ENCODE measurements around the gene MYLK. TPM values are rescaled to one million over a fixed set of nuclear protein-coding genes. Genes with fewer than 3 reads are reported as not detected.

Gene MYLK
- total RNA-seq, 1 donor from 2014 or later: 2.6 TPM

GRCh38 chr3:123791073-123791370 is 93.1 kb downstream of the MYLK start:
- FAIRE-seq: peak; percentile 43

DNA sequence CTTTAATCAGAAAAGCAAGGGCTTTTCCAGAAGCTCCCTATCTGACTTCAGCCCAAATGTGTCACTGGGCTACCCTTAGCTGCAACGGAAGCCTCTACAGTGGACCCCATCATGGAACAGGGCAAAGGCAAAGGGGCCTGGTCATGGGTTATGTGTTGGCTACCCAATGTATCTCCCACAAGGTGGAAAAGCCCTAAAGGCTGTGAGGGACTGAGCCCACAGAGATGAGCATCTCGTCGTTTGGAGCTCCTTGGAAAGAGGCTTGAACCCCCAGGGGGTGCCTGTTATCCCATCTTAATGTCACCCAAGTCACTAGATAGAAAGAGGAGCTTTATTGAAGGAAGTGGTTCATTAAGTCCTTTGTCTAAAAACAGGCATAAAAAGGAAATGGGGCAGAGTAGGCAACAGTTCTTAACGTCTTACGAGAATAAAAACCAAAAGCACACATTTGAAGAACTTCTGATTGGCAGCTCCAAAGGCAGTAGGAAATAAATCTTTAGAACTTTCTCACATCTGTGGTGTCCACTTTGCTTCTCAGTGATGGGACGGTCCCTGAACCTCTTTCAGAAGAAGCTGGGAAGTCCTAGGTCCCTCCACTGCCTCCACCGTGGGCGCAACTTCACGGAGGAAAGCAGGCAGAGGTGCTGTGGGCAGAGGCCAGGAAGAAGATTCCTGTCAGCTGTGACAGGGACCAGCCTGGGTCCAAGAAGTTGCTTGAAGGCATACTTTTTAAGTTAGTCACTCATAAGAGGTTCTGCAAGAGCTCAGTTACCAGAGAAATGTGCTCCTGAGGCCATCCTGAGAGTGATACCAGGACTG is 93.7 kb downstream of the MYLK start:
- peak; percentile 83 for FAIRE-seq

More at GRCh38 chr3:123791073-123791370, 93.1 kb downstream of the MYLK start:
- no peak for TF ChIP-seq CTCF (IDR thresholded peaks at IDR 0.05; ENCODE audit: insufficient read depth, low read length, severe bottlenecking)
- Histone ChIP-seq H3K27me3 (ENCODE audit: control insufficient read depth, insufficient read depth, low read length) (no peaks in the 10 kb centered on the region), H3K4me3 (ENCODE audit: low read depth, low read length) (no peak overlapping the region), H3K36me3 (ENCODE audit: control insufficient read depth, insufficient read depth, low read length) (no peaks in the 10 kb centered on the region)
- no peak for DNase-seq (ENCODE audit: low read depth)

GRCh38 chr3:123789760-123790159 is 94.4 kb downstream of the MYLK start:
- no peak for DNase-seq (ENCODE audit: low read depth)
- TF ChIP-seq CTCF (IDR thresholded peaks at IDR 0.05; ENCODE audit: insufficient read depth, low read length, severe bottlenecking): no peak
- Histone ChIP-seq H3K36me3 (ENCODE audit: control insufficient read depth, insufficient read depth, low read length) (no peaks in the 10 kb centered on the region), H3K27me3 (ENCODE audit: control insufficient read depth, insufficient read depth, low read length) (no peaks in the 10 kb centered on the region), H3K4me3 (ENCODE audit: low read depth, low read length) (no peak overlapping the region)
- peak; percentile 13 for FAIRE-seq

More for the DNA sequence above, 93.7 kb downstream of the MYLK start:
- no peak overlapping the region for H3K4me3 ChIP-seq (ENCODE audit: low read depth, low read length)
- no peaks in the 10 kb centered on the region for H3K27me3 ChIP-seq (ENCODE audit: control insufficient read depth, insufficient read depth, low read length)
- no peaks in the 10 kb centered on the region for H3K36me3 ChIP-seq (ENCODE audit: control insufficient read depth, insufficient read depth, low read length)
- TF ChIP-seq CTCF (IDR thresholded peaks at IDR 0.05; ENCODE audit: insufficient read depth, low read length, severe bottlenecking): no peak
- no peak for DNase-seq (ENCODE audit: low read depth)

GRCh38 chr3:123789160-123789559 is 95.0 kb downstream of the MYLK start:
- DNase-seq (ENCODE audit: low read depth): no peak
- no peak for TF ChIP-seq CTCF (IDR thresholded peaks at IDR 0.05; ENCODE audit: insufficient read depth, low read length, severe bottlenecking)
- Histone ChIP-seq H3K36me3 (ENCODE audit: control insufficient read depth, insufficient read depth, low read length) (no peaks in the 10 kb centered on the region), H3K4me3 (ENCODE audit: low read depth, low read length) (no peak overlapping the region), H3K27me3 (ENCODE audit: control insufficient read depth, insufficient read depth, low read length) (no peaks in the 10 kb centered on the region)
- FAIRE-seq: no peak

DNA sequence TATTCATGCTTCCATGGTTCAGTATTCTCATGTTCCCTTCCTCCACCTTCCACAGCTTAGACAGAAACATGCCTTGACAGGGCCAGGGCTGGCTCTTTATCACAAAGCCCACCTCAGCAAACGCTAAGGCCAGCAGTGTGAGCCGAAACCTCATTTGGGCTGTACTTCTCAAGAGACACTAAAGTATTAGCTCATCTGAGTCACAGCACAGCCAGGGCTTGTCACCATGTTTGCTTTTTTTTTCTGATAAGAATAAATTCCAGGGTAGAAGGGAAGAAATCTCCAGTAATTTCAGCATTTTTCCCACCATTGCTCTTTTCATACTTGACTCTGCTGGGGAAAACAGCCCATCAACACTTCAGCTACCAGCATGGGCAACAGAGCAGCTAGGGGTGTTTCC is 95.4 kb downstream of the MYLK start:
- Histone ChIP-seq H3K27me3 (ENCODE audit: control insufficient read depth, insufficient read depth, low read length) (no peaks in the 10 kb centered on the region), H3K4me3 (ENCODE audit: low read depth, low read length) (no peak overlapping the region), H3K36me3 (ENCODE audit: control insufficient read depth, insufficient read depth, low read length) (no peaks in the 10 kb centered on the region)
- FAIRE-seq (peak; percentile 32), DNase-seq (ENCODE audit: low read depth) (no peak)
- TF ChIP-seq CTCF (IDR thresholded peaks at IDR 0.05; ENCODE audit: insufficient read depth, low read length, severe bottlenecking): no peak

DNA sequence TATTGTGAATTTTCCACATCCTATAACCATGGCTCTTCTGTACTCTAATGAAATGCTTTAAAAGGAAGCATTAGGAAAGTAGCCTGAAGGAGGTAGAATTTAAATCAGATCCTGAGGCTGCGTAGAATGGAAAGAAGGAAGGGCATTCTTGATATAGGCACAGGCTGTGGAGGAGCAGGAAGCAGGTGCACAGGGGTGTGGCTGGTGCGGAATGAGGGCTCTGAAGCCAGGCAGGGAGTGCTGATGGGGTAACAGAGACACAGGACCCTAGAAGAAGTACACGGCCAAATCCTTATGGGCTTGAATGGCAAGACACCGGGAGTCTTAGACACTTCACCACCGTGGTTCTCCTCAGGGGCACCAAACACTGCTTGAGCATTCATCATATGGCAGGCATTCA is 97.0 kb downstream of the MYLK start:
- FAIRE-seq (peak; percentile 52), DNase-seq (ENCODE audit: low read depth) (no peak)
- Histone ChIP-seq H3K36me3 (ENCODE audit: control insufficient read depth, insufficient read depth, low read length) (no peaks in the 10 kb centered on the region), H3K27me3 (ENCODE audit: control insufficient read depth, insufficient read depth, low read length) (no peaks in the 10 kb centered on the region), H3K4me3 (ENCODE audit: low read depth, low read length) (no peak overlapping the region)
- TF ChIP-seq CTCF (IDR thresholded peaks at IDR 0.05; ENCODE audit: insufficient read depth, low read length, severe bottlenecking): no peak

Data from bronchial epithelial cell (primary cell).